GM12874 (cell line): ENCODE measurements around the gene CCDC141.

Experiments used
- CTCF ChIP-seq: IDR thresholded peaks from 2 replicates; pipeline ENCODE4 v1.5.1; 2011; ENCODE audit warnings: low read depth, mild to moderate bottlenecking, control low read depth, low read length, moderate library complexity; ENCODE audit not compliant: insufficient read depth

Gene CCDC141

DNA sequence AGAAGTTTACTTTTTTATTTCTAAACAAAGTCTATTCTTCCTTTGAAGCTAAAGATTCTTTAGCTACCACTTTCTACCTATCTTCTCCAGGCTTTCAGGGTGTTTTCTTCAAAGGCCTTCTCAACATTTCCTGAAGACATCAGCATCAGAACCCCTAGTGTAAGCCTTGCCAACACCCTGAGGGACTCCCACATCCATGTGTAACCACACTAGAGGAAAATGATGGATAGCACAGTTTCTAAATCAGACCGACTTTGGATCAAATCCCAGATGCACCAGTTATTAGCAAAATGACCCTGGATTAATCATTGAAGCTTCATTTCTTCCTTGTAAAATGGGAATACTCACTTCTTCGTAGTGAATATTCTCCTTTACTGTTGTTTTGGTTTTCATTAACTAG is 238.0 kb downstream of the CCDC141 start:
- TF ChIP-seq CTCF: no peak

- TF ChIP-seq CTCF: no peak
Observed at GRCh38 chr2:178811045-178811444, 238.9 kb downstream of the CCDC141 start.

GRCh38 chr2:178810422-178810821 is 239.5 kb downstream of the CCDC141 start:
- TF ChIP-seq CTCF: no peak

DNA sequence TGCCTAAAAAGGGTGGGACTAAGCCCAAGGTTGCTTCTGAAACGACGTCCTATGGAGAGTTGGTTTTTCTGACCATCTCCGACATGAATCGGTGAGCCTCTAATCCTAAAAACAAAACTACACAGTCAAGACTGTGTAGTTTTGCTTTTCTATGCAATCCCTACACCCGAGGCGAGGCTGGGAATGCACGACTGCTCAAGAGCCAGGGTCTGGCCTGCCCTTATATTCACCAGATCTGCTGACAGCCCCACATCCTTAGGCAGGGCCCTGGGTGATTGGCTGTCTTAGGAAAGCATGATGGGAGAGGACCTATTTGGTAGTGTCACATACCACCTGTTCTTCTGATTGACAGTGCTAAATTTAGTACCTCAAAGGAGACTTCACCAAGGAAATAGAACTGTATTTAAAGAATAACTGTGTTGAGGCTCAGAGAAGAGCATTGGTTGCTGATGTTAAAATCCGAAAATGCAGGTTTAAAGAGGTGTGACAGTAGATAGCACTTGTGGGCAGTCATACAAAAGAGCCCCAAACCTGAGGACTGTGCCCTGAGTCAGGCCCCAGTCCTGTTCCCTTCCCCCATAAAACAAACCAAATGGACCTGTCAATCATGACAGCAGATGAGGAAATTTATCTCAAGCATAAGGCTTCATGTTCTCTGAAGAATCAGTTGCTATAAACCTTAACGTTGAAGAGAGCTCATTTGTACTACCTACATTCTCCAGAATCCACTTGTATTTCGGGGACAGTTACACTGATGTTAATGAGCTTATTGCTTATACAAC is 242.5 kb downstream of the CCDC141 start, which contains the start of gene TTN:
TSS of gene TTN (minus strand) at position 197 of the 782 bp plus-strand sequence. CDS start 2,781 bp downstream, outside the sequence.
- TF ChIP-seq CTCF: no peak

GRCh38 chr2:178806543-178806942 is 243.4 kb downstream of the CCDC141 start:
- TF ChIP-seq CTCF: no peak

- TF ChIP-seq CTCF: no peak
Observed at GRCh38 chr2:178805457-178805856, 244.5 kb downstream of the CCDC141 start.

DNA sequence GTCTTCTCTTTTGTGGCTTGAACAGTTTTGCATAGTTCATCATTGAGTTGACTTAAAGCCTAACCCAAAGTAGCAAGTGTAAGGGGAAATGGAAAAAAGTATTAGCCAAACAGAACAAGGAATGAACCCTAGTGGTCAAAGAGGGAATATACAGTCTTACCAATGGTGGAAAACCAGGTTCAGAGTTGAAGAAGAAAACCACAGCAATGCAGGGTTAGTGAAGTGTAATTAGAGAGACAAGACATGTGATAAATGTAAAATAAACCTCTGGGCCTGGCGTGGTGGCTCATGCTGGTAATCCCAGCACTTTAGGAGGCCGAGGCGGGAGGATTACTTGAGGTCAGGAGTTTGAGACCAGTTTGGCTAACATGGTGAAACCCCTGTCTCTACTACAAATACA is 245.1 kb downstream of the CCDC141 start:
- TF ChIP-seq CTCF: peak; percentile 57; the same call in 1 of the 2 replicates
